ENCODE data around the gene CDCA7L.

- TF ChIP-seq SRF (IDR thresholded peaks at IDR 0.05; ENCODE audit: low read depth) (no peak), ZFX (IDR thresholded peaks at IDR 0.05) (no peak), CTCF (IDR thresholded peaks at IDR 0.05 in 2 of 3, conservative IDR thresholded peaks at IDR 0.05 in 1 of 3; ENCODE audit: borderline replicate concordance in 1 of 3, insufficient read depth in 1 of 3, low read depth in 2 of 3, low read length in 2 of 3) (no peak), CBX3 (IDR thresholded peaks at IDR 0.05; ENCODE audit: low read depth) (no peak), POLR2A (IDR thresholded peaks at IDR 0.05; ENCODE audit: borderline replicate concordance, extremely low read depth, insufficient read depth, insufficient read length) (no peak), EZH2phosphoT487 (IDR thresholded peaks at IDR 0.05; ENCODE audit: borderline replicate concordance) (no peak), POLR2AphosphoS5 (IDR thresholded peaks at IDR 0.05; ENCODE audit: low read depth, low read length) (no peak), MAX (IDR thresholded peaks at IDR 0.05) (no peak), EZH2 (IDR thresholded peaks at IDR 0.05) (no peak)
Observed at GRCh38 chr7:21884496-21884895, 61.2 kb downstream of the CDCA7L start.
